ENCODE results near the gene ANKRD6.

ANKRD6 gene

DNA sequence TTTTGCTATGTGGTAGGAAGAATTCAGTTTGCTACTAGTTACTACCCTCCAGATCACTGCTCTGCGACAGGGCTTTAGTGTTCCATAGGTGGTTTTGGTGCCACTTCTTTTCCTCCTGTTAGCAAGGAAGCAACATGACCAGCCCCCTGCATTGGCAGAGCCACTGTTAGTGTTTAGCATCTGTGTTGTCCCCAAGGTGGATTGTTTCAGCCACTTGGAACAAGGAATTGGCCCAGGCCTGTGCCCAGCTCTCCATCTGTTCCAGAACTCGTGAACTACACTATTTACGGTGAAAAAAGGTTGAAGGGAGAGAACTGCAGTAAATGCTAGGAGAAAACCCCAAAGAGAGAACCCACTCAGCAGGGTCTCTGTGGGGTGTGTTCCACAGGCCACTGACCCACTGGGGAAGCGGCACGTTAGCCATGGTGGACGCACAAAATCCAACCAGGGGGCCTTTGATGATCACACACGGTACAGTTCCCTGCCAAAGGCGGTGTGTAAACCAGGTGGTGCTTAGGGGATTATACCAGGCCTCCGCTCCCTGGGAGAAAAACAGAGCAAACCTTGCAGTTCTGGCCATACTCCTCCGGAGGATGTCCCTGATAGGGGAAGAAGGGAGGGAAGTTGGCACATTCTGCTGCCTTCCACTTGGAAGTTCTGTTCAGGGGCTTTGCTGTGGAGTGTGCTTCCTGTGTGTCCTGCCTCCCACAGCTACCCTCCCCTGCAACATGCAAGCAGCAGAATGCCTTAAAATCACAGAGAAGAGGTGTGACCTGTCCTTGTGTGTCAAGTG is 133.3 kb downstream of the ANKRD6 start:
- DNase-seq, result no peak

DNA sequence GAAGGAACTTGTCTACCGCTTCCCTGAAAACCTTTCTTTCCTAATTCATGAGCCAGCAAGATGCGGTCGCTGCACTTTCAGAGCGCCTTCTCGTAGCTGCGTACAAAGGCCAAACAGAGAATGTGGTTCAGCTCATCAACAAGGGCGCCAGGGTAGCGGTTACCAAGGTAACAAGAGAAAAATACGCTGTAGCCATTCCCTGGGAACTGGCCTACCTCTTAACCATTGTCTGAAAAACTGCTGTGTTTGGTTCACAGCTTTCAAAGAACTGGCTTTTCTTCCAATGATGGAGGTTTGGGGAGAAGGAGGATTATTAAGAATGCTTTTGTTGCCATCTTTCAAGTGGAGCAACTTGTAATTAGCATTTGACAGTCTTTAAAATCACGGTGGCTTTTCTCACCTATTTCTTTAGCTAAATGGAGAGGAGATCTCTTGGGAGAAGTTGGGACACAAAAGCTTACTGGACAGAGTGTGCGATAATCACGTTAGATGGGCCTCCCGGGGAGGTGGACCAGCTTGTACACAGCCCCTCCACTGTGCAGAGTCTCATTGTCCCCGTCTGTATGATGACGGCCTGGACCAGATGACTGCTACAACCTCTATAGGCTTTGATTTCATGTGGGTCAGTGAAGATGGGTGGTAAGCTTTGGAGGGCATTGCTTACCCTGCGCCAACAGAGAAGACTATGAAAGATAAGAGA is 134.1 kb downstream of the ANKRD6 start:
- DNase-seq, result no peak

DNA sequence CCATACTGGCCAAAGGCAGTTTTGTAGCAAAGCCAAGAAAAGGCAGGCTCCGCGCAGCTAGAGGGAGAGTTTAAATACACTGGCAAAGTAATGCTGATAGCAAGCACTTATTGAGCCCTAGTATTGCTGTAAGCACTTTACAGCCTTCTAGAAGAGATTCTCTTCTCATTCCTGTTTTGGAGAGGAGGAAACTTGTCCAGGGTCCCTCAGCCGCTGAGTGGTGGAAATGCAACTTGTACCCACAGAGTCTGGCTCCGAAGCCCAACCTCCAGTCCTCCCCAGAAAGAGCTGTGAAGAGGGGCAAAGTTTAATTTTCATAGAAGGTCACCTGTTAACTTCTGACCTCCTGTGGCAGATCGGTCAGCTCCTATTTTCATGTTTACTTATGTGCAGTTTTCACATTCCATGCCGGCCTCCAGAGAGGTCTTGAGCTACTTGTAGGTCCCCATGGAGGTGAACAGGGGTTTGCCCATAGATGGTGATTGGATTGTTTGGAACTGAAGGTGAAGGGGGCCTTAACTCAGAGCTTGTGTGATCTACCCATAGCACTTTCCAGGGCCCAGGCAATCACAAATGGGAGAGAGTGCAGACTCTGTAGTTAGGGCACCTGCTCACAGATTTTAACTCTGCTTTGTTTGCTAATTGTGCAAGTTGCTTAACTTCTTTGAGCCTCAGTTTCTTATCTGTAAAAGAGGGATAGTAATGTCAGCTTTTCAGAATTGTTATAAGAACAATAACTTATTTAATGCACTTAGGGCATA is 134.9 kb downstream of the ANKRD6 start:
- DNase-seq, result no peak

DNA sequence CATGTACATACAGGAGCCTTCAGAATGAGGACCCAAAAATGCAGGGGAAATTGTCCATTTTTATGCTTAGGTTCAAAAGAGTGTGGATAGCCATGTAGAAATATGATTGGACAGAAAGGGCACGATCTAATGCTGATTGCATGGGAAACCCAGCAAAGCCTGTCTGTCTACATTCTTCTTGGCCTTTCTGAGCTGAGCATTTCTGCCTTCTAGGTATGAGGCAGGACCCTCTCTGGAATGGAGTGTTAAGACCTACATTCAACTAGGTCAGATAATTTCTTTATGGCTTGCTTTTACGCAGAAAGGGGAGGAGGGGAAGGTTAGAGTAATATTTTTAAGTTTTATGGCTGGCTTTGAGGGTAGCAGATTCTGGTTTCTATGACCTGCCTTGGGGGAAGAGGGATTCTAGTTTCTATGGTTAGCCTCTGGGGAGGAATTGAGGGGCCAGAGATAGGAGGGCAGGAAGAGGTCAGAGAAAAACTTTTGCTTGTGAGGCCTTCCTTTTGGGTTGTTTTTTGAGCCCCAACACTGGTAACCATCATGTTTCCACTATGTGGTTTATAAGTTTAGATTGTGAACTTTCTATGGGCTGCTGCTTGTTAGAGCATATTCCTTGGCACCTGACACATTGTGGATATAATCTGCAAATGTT is 142.1 kb downstream of the ANKRD6 start:
- no peak for DNase-seq

DNA sequence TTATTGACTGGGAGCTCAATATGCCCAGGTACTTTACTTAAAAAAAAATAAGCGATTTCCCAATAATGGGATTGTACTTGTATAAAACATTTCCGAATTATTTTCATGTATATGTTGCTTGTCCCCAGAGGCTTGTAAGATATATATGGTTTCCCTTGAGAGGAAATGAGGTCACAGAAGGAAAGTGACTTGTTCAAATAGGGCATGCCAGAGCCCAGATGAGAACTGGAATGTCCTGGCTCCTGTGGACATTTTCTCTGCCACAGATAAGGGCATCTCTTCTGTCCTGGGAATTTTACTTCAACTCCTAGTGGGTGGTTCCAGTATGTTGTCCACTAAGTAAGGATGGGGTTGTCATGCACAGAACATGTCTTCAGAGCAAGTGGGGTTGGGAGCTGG is 142.6 kb downstream of the ANKRD6 start:
- no peak for DNase-seq

DNA sequence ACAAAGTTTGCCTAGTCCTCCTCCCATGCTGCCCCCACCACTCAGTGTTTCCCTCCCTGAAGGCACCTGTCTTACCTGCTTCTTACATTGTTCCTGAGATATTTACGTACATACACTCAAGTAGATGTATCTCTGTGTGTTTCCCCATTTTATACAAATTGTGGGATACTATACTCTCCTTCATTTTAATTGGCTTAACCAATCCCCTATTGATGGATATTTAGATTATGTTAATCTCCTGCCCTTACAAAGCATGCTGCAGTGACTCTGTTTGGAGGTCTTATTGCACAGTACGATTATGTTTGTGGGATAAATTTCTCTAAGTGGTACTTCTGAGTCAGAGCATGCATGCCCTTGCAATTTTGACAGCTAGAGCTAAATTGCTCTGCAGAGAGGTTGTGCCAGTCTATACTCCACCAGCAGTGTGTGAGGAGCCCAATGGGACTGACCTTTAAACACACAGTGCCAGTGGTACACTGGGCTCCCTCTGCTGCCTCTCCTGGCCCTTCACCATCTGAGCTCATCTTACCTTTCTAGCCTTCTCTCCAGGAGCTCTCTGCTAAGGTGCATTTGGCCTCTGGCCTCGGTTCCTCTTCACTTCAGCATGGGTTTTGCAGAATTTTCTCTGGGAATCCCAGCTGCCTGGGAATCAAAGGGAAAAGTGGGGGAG is 148.2 kb downstream of the ANKRD6 start:
- no peak for DNase-seq

DNA sequence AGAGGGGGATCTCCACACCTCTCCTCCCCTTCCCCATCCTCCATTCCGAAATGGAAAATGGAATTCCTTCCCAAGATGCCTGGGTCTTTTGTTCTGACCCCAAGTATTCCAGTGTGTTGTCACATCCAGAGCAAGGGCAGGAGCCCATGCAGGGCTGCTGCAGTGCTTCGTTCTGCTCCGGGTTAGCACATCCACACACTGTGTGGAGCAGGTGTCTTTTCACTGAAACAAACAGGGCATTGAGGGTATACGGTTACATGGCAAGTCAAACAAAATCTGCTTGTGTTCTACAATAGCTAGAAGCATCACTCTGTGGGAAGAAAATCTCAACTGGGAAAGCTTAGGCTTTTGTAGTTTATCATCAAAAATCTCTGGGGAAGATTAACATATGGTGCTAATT is 148.7 kb downstream of the ANKRD6 start:
- DNase-seq, result no peak

DNA sequence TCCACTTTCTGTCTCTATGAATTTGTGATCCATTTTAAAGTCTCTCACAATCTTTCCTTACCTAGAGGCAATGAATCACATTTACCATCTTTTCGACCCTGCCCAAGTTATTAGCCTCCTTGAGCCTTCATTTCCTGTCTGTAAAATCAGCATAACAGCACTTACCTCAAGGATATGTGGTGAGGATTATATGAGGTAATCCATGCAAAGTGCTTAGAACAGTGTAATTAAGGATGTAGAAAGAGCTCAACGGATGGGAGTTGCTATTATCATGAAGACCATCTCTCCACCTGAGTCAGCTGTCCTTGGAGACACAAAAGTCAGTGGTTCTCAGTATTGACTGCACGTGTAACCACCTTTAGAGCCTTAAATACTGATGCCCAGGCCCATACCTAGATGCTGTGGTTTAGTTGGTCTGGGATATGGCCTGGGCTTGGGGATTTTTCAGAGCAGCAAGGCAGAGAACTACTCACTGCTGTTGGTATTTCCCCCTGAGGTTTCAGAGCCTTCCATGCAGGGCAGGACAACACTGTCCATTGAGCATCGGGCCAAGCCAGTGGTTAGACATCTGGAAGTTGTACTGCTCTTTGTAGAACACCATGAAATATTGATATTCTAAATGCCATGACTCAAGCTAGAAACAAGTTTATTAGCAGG is 149.8 kb downstream of the ANKRD6 start:
- no peak for DNase-seq

DNA sequence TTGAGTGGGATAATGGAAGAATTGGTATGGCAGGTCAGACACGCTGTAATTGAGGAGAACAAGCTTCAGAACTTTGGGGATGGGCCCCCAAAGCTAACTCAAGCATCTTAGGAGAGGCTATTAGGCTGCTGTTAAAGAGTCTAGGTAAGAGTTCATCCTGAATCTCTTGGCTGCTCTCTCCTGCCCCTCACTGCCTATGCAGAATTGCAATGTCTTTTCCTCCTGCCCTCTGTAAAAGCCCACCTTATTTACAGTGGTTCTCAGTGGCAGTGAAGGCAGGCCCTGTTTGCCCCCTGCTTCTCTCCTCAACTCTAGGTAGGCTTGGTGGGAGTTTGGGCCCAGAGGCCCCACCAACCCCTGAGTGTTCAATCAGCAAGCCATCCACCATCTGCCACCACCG is 150.6 kb downstream of the ANKRD6 start:
- DNase-seq, result no peak

DNA sequence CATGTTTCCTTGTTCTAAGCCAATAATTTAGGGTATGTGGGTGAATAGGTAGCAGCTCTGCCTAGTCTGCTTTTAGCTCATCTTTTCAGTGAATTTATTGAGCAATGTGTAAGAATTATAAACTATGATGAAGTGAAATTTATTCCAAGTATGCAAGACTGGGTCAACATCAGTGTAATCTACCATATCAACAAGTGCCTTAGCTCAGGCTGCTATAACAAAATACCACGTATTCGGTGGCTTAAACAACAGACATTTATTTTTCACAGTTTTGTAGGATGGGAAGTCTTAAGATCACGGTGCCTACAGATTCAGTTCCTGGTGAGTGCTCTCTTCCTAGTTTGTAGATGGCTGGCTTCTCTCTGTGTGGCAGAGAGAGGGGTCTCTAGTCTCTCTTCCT is 151.6 kb downstream of the ANKRD6 start:
- DNase-seq, result no peak

DNA sequence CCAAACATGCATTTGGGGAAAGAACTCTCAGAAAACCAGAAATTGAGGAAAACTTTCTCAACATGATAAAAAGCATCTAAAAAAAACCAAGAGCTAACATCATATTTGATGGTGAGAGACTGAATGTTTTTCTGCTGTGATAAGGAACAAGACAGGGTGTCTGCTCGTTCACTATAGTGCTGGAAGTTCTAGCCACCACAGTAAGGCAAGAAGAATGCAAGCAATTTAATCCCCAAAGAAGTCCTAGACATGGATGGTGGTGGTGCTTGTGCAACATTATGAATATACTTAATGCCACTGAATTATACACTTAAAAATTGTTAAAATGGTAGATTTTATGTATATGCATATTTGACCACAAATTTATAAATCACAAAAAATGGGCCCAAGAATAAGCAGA is 152.2 kb downstream of the ANKRD6 start:
- no peak for DNase-seq

DNA sequence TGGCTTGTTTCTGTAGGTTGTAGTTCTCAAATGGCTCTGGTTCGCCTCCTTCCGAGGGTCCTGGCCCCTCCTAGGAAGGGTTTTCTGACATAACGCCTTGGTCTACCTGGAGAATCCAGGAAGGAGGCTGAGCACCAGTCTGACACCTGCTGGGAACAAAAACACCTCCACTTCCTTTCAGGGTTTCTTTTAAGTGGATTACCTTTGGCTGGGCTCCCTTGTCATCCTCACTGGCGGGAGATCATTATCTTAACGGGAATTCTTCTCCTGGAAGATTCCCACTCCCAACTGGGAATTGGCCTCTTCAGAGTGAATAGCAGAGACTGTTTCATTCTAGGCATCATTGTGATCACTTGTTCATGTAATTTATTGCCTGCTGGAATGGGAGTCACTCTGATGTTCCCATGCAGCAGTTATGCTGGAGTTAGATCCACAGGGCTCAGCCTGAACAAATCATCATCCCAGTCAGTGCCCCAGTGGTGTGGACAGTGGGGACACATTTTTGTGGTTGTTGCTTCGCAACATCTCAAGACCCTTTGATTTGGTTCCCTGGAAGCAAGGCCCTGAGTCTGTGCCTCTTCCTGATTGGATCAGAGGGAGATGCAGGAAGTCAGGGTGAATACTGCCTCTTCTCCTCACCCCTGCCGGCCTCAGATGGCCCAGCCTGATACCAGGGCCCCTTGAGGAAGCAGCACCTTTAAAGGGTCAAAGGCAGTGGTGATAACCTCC is 156.5 kb downstream of the ANKRD6 start:
- DNase-seq, result no peak

DNA sequence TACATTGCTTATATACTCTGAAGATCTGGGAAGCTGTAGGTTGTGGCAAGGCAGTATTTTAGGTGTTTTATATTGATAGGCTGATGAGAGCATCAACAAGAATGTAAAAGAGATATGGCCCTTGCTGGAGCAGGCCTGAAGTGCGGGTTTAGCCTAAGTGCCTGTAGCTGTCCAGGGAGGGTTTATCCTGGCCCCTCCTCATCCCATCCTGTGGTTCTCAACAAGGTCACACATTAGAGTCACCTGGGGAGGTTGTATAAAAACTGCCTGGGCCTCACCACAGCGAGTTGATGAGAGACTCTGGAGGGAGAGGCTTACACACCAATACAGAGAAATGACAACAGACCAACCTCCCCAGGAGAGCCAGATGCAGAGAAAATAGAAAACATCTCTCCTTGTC is 157.2 kb downstream of the ANKRD6 start:
- no peak for DNase-seq

DNA sequence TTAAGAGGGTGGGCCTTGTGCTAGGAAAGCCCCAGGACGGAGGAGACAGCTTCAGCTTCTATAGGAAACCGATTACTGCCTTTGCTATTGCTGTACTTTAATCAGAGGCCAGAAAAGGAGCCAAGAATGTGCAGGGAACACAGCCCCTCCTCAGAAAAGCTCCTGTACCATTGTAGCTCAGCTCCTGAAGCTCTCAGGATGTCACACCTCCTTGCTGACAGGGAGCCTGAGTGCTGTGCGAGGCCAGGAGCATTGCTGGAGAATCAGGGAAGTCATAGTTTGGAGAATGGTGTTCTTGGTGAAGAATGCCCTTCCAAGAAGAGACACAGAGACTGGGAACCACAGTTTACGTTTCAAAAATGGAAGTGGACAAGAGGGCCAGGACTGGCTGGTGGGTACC is 158.8 kb downstream of the ANKRD6 start:
- no peak for DNase-seq

DNA sequence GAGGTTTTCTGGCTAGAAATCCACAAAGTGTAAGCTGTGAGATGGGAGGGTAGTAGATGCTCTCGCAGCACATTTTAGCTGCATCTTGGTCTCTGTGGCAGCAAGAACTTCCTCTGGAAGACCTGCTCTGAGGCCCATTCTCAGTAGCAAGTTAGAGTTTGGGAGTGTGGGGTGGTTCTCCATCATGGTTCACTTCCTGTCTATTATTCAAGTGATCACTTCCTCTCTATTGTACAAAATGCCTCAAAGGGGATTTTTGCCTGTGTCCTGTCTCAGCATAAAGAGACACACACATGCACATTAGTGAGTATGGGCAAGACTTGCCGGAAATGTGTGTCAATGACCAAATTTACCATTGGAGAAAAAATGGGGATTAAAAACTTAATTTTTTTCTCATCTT is 163.1 kb downstream of the ANKRD6 start:
- DNase-seq, result no peak

DNA sequence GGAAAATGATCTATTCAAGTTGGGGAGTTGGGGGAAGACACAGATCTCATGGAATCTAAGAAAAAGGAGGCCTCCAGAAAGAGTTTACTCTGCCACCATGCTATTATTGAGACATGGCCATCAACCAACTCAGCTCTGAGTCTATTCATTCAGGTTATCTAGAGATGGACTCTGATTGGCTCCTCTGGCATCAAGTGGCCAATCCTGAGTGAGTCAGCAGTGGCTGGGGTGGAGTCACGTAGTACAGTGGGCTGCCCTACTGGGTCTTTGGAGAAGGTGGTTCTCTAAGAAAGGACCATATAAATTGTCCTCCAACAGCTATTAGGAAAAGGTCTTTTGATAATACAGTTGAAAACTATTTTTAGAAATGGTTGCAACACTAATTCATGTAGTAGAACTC is 163.5 kb downstream of the ANKRD6 start:
- no peak for DNase-seq

DNA sequence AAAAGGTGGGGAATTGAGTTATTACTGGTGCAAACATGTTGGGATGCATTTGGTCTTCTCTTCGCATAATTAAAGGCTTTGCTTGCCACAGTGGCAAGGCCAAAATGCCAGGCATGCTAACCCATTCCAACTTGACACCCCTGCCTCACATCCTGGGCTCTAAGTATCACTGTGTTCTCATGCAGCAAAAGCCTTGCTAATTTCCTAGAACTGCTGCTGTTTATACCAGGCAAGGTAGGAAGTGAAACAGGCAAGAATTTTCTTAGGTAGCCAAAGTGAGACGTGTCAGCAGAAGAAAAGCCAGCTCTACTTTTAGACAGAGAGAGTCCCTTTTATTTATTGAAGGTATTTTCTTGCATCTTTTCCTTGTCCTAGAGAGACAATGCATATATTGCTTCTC is 164.4 kb downstream of the ANKRD6 start:
- no peak for DNase-seq

DNA sequence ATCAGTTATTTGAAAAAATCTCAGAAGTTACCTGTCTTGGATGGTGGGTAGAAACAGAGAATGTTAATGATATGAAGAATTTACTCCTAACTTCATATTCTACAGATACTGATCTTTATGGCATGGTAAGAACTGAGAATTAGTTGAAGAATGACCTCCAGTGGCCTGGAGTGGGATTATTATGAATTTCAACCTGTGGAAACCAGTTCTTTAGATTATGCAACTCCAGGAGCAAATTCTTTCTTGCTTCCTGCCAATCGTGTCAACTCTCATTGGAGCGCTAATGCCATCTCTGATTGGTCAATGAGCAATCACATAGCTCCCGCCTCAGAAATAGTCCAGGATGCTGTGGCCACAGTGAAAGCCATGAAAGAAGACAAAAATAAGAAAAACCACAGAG is 165.0 kb downstream of the ANKRD6 start:
- peak; percentile 37 for DNase-seq

DNA sequence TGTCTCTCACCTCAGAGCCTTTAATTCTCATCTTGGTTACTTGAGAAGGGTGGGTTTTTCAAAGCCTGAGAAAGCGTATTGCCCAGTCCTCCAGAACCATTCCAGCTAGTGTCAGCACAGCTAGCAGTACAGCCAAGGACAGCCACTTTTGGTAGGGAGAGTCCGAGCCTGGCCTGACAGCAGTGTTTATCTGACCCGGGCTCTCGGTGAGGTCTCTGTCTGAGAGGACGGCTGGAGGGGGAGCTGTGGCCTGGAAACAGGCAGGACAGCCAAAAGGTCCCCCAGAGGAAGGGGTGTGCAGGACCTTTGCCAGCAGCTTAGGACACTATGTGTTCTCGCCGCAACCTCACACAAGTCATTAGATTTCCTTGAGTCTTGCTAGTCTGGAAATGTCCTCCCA is 166.8 kb downstream of the ANKRD6 start:
- no peak for DNase-seq

DNA sequence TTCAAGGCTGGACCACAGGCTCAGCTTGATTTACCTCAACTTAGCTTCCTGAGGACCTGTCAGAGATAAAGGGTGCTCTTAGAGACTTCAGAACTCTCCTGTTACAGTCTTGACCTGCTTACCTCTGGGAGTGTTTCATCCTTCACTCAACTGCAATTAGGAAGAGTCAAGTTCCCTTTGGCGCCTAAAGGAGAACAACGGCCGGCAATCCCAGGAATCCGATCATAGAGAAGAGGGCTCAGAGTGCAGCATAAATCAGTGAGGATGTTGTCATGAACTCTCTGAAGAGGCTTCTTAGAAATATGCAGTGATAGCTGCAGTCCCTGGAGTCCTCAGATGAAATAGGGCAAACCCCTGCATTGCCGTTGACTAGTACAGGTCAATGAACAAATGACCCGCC is 169.2 kb downstream of the ANKRD6 start:
- DNase-seq, result no peak

DNA sequence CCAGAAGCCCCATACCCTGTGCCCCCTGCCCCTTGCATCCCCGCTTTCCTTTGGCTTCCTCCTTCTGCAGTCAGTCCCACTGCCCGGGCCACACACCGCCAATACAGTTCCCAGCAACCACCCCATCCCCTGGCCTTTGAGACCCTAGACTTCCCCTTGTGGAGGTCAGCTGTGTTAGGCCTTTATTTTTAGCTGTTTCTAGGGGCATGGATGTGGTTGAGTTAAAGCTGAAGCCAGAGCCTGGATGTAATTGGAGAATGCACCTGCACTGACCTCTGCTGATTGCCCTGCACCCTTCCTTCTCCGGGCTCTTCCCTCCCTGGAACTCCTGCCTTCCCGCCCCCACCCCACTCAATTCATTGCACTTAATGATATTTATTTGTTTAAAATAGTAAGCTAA is 171.7 kb downstream of the ANKRD6 start:
- no peak for DNase-seq

DNA sequence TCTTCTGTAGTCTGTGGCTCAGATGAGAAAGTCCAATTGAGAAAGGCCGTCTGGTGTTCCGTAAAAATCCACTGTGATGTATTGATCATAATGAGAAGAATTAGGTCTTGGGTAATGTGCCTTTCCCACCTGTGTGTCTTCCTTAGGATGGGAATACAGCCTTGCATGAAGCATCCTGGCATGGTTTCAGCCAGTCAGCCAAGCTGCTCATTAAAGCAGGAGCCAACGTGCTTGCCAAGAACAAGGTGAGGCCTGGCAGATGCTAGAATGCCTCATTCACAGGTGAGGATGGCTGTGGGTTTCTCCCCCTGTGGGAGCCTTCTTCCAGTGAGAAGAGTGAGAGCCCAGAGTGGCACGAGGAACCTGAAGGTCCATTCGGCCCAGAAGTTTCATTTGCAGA is 172.9 kb downstream of the ANKRD6 start:
- no peak for DNase-seq

Measured in 8988T (cell line).